Measurements from ENCODE around the gene HOXD8. TPM values are rescaled to one million over a fixed set of nuclear protein-coding genes. Genes with fewer than 3 reads are reported as not detected.

The HOXD8 gene
- total RNA-seq, 1 experiment from 2014 or later = not detected

- CTCF ChIA-PET = interaction anchor here (1.7 kb wide), 1 partner anchor 323 kb away, joined by 18 read pairs; no protein-coding TSS in a partner anchor
- ATAC-seq (no peak), DNase-seq (ENCODE audit: low read depth, low spot score) (no peak)
- H3K27me3 ChIP-seq (ENCODE audit: control insufficient read depth, insufficient read depth, low read length) = no peaks in the 10 kb centered on the region
- intact Hi-C loops (cut with micrococcal nuclease; ENCODE audit: unreplicated experiment) (no loop called here), in situ Hi-C loops (cut with HindIII; ENCODE audit: low pct_unique_long_range_greater_than_20kb, low sequenced_read_pairs) (no loop called here)
- TF ChIP-seq REST (IDR thresholded peaks at IDR 0.05; ENCODE audit: insufficient read depth in 1 of 2, low read depth in 2 of 2, low read length in 1 of 2) = no peak
- no peaks in the 10 kb centered on the region for H3K36me3 ChIP-seq (ENCODE audit: control insufficient read depth, insufficient read depth, low read length)
- peaks cover 20% of the 10 kb centered on the region for H3K4me1 ChIP-seq (ENCODE audit: control insufficient read depth, insufficient read depth, low read length)
- BruUV-seq (replicated peaks) = no TSS peak
- peak overlapping the region; percentile 35 to 47; a peak in 3 of 4 replicates for H3K4me3 ChIP-seq (ENCODE audit: low read depth in 2 of 2, low read length in 2 of 2)
- H3K9me3 ChIP-seq (ENCODE audit: control insufficient read depth, insufficient read depth, low read depth, low read length) = no peaks in the 10 kb centered on the region
- POLR2A ChIA-PET = no interaction called here
- H3K27ac ChIP-seq (ENCODE audit: low read length) = peak overlapping the region; percentile 76
Measured at GRCh38 chr2:176131848-176132158, 2.3 kb downstream of the HOXD8 start.

- BruUV-seq (replicated peaks) = no TSS peak
- in situ Hi-C loops (cut with HindIII; ENCODE audit: low pct_unique_long_range_greater_than_20kb, low sequenced_read_pairs) (no loop called here), intact Hi-C loops (cut with micrococcal nuclease; ENCODE audit: unreplicated experiment) (no loop called here)
- ChIA-PET CTCF (interaction anchor here (1.7 kb wide), 1 partner anchor 323 kb away, joined by 18 read pairs; no protein-coding TSS in a partner anchor), POLR2A (interaction anchor here (0.6 kb wide), 1 partner anchor 1127 kb away, joined by 4 read pairs; no protein-coding TSS in a partner anchor)
- no peak for TF ChIP-seq SIN3A (IDR thresholded peaks at IDR 0.05; ENCODE audit: borderline replicate concordance, insufficient read depth, low read depth, low read length)
- TF ChIP-seq POLR2AphosphoS5 (IDR thresholded peaks at IDR 0.05; ENCODE audit: low read depth, low read length) = no peak
- H3K27me3 ChIP-seq (ENCODE audit: control insufficient read depth, insufficient read depth, low read length) = no peaks in the 10 kb centered on the region
- H3K27ac ChIP-seq (ENCODE audit: low read length) = peak overlapping the region; percentile 76
- peak overlapping the region; percentile 35 to 47 for H3K4me3 ChIP-seq (ENCODE audit: low read depth in 2 of 2, low read length in 2 of 2)
- no peaks in the 10 kb centered on the region for H3K36me3 ChIP-seq (ENCODE audit: control insufficient read depth, insufficient read depth, low read length)
- ATAC-seq (peak; percentile 47), DNase-seq (ENCODE audit: low read depth, low spot score) (no peak)
- peaks cover 14% of the 10 kb centered on the region for H3K4me1 ChIP-seq (ENCODE audit: control insufficient read depth, insufficient read depth, low read length)
- no peaks in the 10 kb centered on the region for H3K9me3 ChIP-seq (ENCODE audit: control insufficient read depth, insufficient read depth, low read depth, low read length)
Measured at GRCh38 chr2:176132205-176133171, 3.0 kb downstream of the HOXD8 start.

GRCh38 chr2:176133389-176133788, 3.9 kb downstream of the HOXD8 start:
- POLR2A ChIA-PET = no interaction called here
- in situ Hi-C loops (cut with HindIII; ENCODE audit: low pct_unique_long_range_greater_than_20kb, low sequenced_read_pairs) = no loop called here
- CTCF ChIA-PET = interaction anchor here (0.5 kb wide), 1 partner anchor 289 kb away, joined by 4 read pairs; no protein-coding TSS in a partner anchor
- BruUV-seq (replicated peaks) = no TSS peak
- H3K36me3 ChIP-seq (ENCODE audit: control insufficient read depth, insufficient read depth, low read length) = no peaks in the 10 kb centered on the region
- TF ChIP-seq TCF7L2 (IDR thresholded peaks at IDR 0.05; ENCODE audit: low read depth, low read length) (no peak), REST (IDR thresholded peaks at IDR 0.05; ENCODE audit: insufficient read depth in 1 of 2, low read depth in 2 of 2, low read length in 1 of 2) (no peak), POLR2AphosphoS5 (IDR thresholded peaks at IDR 0.05; ENCODE audit: low read depth, low read length) (no peak), CTCF (IDR thresholded peaks at IDR 0.05) (no peak), SIN3A (IDR thresholded peaks at IDR 0.05; ENCODE audit: borderline replicate concordance, insufficient read depth, low read depth, low read length) (no peak)
- intact Hi-C loops (cut with micrococcal nuclease; ENCODE audit: unreplicated experiment) = no loop called here
- H3K9me3 ChIP-seq (ENCODE audit: control insufficient read depth, insufficient read depth, low read depth, low read length) = no peaks in the 10 kb centered on the region
- H3K4me1 ChIP-seq (ENCODE audit: control insufficient read depth, insufficient read depth, low read length) = peaks cover 14% of the 10 kb centered on the region
- no peak for ATAC-seq
- no peak overlapping the region for H3K4me3 ChIP-seq (ENCODE audit: low read depth in 2 of 2, low read length in 2 of 2)
- DNase-seq (ENCODE audit: low read depth, low spot score) = no peak
- no peaks in the 10 kb centered on the region for H3K27me3 ChIP-seq (ENCODE audit: control insufficient read depth, insufficient read depth, low read length)
- H3K27ac ChIP-seq (ENCODE audit: low read length) = no peak overlapping the region
